Neural cell (in vitro differentiated cells): ENCODE data around the gene TENM3. TPM values are rescaled to one million over a fixed set of nuclear protein-coding genes. Genes with fewer than 3 reads are reported as not detected.

Experiments
- H2AFZ ChIP-seq: fragments of 200-600, 300-800 bp; sonication (generic), shearing (Covaris generic); 2 replicates; pipeline ENCODE4 v1.6.0; 2014; ENCODE audit warnings: low read depth, mild to moderate bottlenecking, antibody characterized with exemption, low read length, moderate library complexity
- H3F3A ChIP-seq: fragments of 200-600 bp; shearing (Covaris generic); 2 replicates; pipeline ENCODE4 v1.6.1; 2016; ENCODE audit warnings: mild to moderate bottlenecking, moderate library complexity, mixed read lengths, antibody characterized with exemption, low read length; ENCODE audit not compliant: insufficient read depth, poor library complexity, severe bottlenecking
- H3K27ac ChIP-seq: fragments of 200-600, 300-800 bp; sonication (generic), shearing (Covaris generic); 2 replicates; pipeline ENCODE4 v1.5.1; 2014; ENCODE audit warnings: mild to moderate bottlenecking, low read length, moderate library complexity
- H3K27me3 ChIP-seq: fragments of 300-800, 200-600 bp; sonication (generic), shearing (Covaris generic); 2 replicates; pipeline ENCODE4 v1.6.0; 2014; ENCODE audit warnings: mild to moderate bottlenecking, low read depth, low read length, moderate library complexity; ENCODE audit not compliant: insufficient read depth
- H3K36me3 ChIP-seq: fragments of 300-800, 200-600 bp; sonication (generic), shearing (Covaris generic); 2 replicates; pipeline ENCODE4 v1.5.1; 2014; ENCODE audit warnings: mild to moderate bottlenecking, antibody characterized with exemption, low read length, moderate library complexity; ENCODE audit not compliant: insufficient read depth
- H3K4me2 ChIP-seq: fragments of 300-800, 200-600 bp; sonication (generic), shearing (Covaris generic); 2 replicates; pipeline ENCODE4 v1.6.0; 2014; ENCODE audit warnings: mild to moderate bottlenecking, low read length
- H3K4me3 ChIP-seq: fragments of 300-800, 200-600 bp; sonication (generic), shearing (Covaris generic); 2 replicates; pipeline ENCODE4 v1.5.1; 2014; ENCODE audit warnings: mild to moderate bottlenecking, low read length, moderate library complexity
- H3K79me2 ChIP-seq: fragments of 200-600 bp; shearing (Covaris generic); replicated peaks from 2 replicates; pipeline ENCODE4 v1.6.0; 2014; ENCODE audit warnings: mild to moderate bottlenecking, low read length, moderate library complexity; ENCODE audit not compliant: insufficient read depth
- H3K9ac ChIP-seq: fragments of 300-800, 200-600 bp; sonication (generic), shearing (Covaris generic); 2 replicates; pipeline ENCODE4 v1.6.1; 2016; ENCODE audit warnings: mild to moderate bottlenecking, low read length, mixed read lengths
- H3K9me2 ChIP-seq: fragments of 200-600 bp; shearing (Covaris generic); 2 replicates; pipeline ENCODE4 v1.6.1; 2016; ENCODE audit warnings: mild to moderate bottlenecking, low read length, mixed read lengths; ENCODE audit not compliant: insufficient read depth
- H3K9me3 ChIP-seq: fragments of 200-600, 300-800 bp; sonication (generic), shearing (Covaris generic); 2 replicates; pipeline ENCODE4 v1.6.1; 2016; ENCODE audit warnings: mild to moderate bottlenecking, mixed run types, low read length, moderate library complexity, mixed read lengths
- H4K20me1 ChIP-seq: fragments of 200-600 bp; shearing (Covaris generic); 2 replicates; pipeline ENCODE4 v1.6.1; 2016; ENCODE audit warnings: mild to moderate bottlenecking, mixed run types; ENCODE audit not compliant: insufficient read depth
- CTCF ChIP-seq: fragments of 450-650 bp; IDR thresholded peaks from 2 replicates; pipeline ENCODE4 v1.5.1; 2014; ENCODE audit warnings: antibody characterized with exemption, mild to moderate bottlenecking, moderate library complexity; ENCODE audit not compliant: poor library complexity, severe bottlenecking
- EP300 ChIP-seq: fragments of 450-650 bp; conservative IDR thresholded peaks from 2 replicates; pipeline ENCODE4 v1.6.1; 2014; ENCODE audit warnings: antibody characterized with exemption, mild to moderate bottlenecking, moderate library complexity; ENCODE audit not compliant: poor library complexity, severe bottlenecking
- EZH2 ChIP-seq: fragments of 200-600, 300-800 bp; shearing (Covaris generic), sonication (generic); IDR thresholded peaks from 2 replicates; pipeline ENCODE4 v1.6.1; 2014; ENCODE audit warnings: antibody characterized with exemption, low read length, borderline replicate concordance, mild to moderate bottlenecking; ENCODE audit not compliant: insufficient read depth, poor library complexity, severe bottlenecking
- MXI1 ChIP-seq: fragments of 450-650 bp; conservative IDR thresholded peaks from 2 replicates; pipeline ENCODE4 v1.6.1; 2014; ENCODE audit warnings: antibody characterized with exemption, mild to moderate bottlenecking; ENCODE audit not compliant: poor library complexity, severe bottlenecking
- POLR2AphosphoS5 ChIP-seq: IDR thresholded peaks from 2 replicates; pipeline ENCODE4 v1.6.1; 2012
- RAD21 ChIP-seq: fragments of 450-650 bp; conservative IDR thresholded peaks from 2 replicates; pipeline ENCODE4 v1.6.1; 2014; ENCODE audit warnings: antibody characterized with exemption, mild to moderate bottlenecking, moderate library complexity
- SMC3 ChIP-seq: fragments of 450-650 bp; conservative IDR thresholded peaks from 2 replicates; pipeline ENCODE4 v1.6.1; 2014; ENCODE audit warnings: antibody characterized with exemption, mild to moderate bottlenecking, moderate library complexity; ENCODE audit not compliant: poor library complexity
- TAF1 ChIP-seq: IDR thresholded peaks from 2 replicates; pipeline ENCODE4 v1.6.1; 2012; ENCODE audit warnings: low read depth
- polyA plus RNA-seq: library from polyadenylated mRNA; depleted of rRNA; stranded (reverse); fragments of >200 nt; gene quantifications from 2 replicates; pipeline ENCODE4 v1.2.3, GENCODE V29; 2014
- TF ChIP-seq, protein P1 (sequence below): IDR thresholded peaks from 2 replicates; pipeline ENCODE4 v1.6.1; 2012; ENCODE audit warnings: borderline replicate concordance

The TENM3 gene
- polyA plus RNA-seq, 1 donor from 2014 or later, result 7.3 TPM

- Histone ChIP-seq H3K9ac (no peak overlapping the region), H3K36me3 (no peaks in the 10 kb centered on the region), H3K79me2 (no peaks in the 10 kb centered on the region), H2AFZ (no peak overlapping the region), H3K9me2 (no peaks in the 10 kb centered on the region), H4K20me1 (no peaks in the 10 kb centered on the region), H3K9me3 (no peaks in the 10 kb centered on the region), H3K27me3 (no peaks in the 10 kb centered on the region), H3K4me3 (no peak overlapping the region), H3F3A (no peaks in the 10 kb centered on the region), H3K27ac (no peak overlapping the region), H3K4me2 (no peak overlapping the region)
- TF ChIP-seq SMC3, result no peak
- TF ChIP-seq EP300, result no peak
- TF ChIP-seq MXI1, result no peak
Observed at GRCh38 chr4:182695842-182696241, 452.6 kb downstream of the TENM3 start.

- Histone ChIP-seq H3K9me3 (no peaks in the 10 kb centered on the region), H3K27ac (no peak overlapping the region), H3K9me2 (no peaks in the 10 kb centered on the region), H4K20me1 (no peaks in the 10 kb centered on the region), H3K79me2 (no peaks in the 10 kb centered on the region), H3K27me3 (no peaks in the 10 kb centered on the region), H3K4me3 (no peak overlapping the region), H3K36me3 (no peaks in the 10 kb centered on the region), H3F3A (no peaks in the 10 kb centered on the region), H3K9ac (no peak overlapping the region), H2AFZ (no peak overlapping the region), H3K4me2 (no peak overlapping the region)
- TF ChIP-seq EZH2, result no peak
- TF ChIP-seq TAF1, result no peak
- TF ChIP-seq MXI1, result no peak
- no peak for TF ChIP-seq POLR2AphosphoS5
- TF ChIP-seq EP300, result no peak
- TF ChIP-seq RAD21, result no peak
- TF ChIP-seq, protein P1, sequence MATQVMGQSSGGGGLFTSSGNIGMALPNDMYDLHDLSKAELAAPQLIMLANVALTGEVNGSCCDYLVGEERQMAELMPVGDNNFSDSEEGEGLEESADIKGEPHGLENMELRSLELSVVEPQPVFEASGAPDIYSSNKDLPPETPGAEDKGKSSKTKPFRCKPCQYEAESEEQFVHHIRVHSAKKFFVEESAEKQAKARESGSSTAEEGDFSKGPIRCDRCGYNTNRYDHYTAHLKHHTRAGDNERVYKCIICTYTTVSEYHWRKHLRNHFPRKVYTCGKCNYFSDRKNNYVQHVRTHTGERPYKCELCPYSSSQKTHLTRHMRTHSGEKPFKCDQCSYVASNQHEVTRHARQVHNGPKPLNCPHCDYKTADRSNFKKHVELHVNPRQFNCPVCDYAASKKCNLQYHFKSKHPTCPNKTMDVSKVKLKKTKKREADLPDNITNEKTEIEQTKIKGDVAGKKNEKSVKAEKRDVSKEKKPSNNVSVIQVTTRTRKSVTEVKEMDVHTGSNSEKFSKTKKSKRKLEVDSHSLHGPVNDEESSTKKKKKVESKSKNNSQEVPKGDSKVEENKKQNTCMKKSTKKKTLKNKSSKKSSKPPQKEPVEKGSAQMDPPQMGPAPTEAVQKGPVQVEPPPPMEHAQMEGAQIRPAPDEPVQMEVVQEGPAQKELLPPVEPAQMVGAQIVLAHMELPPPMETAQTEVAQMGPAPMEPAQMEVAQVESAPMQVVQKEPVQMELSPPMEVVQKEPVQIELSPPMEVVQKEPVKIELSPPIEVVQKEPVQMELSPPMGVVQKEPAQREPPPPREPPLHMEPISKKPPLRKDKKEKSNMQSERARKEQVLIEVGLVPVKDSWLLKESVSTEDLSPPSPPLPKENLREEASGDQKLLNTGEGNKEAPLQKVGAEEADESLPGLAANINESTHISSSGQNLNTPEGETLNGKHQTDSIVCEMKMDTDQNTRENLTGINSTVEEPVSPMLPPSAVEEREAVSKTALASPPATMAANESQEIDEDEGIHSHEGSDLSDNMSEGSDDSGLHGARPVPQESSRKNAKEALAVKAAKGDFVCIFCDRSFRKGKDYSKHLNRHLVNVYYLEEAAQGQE, result no peak
- no peak for TF ChIP-seq SMC3
- no peak for TF ChIP-seq CTCF
Observed at GRCh38 chr4:182697094-182697493, 453.9 kb downstream of the TENM3 start.

DNA sequence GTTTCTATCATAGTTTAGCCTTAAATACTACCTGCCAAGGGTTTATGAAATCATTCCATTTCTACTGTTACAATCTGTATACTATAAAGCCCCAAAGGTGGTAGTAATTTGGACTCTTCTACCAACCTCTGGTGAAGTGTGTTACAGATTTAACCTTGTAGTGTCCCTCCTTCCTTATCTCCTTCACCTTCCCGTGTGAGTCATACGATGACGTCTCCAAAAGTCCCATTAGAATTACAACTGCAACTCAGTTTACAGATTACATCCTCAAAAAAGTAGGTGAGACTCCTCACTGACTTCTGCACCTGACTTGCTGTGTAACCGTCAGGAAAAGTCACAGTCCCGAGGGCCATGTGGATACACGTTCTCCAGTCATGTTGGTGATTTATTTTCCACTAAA, 455.0 kb downstream of the TENM3 start:
- no peak overlapping the region for H2AFZ ChIP-seq
- no peaks in the 10 kb centered on the region for H3K79me2 ChIP-seq
- no peak overlapping the region for H3K27ac ChIP-seq
- H3K36me3 ChIP-seq, result no peaks in the 10 kb centered on the region
- no peak overlapping the region for H3K4me3 ChIP-seq
- no peaks in the 10 kb centered on the region for H3K9me2 ChIP-seq
- H4K20me1 ChIP-seq, result no peaks in the 10 kb centered on the region
- H3K27me3 ChIP-seq, result no peaks in the 10 kb centered on the region
- no peak overlapping the region for H3K9ac ChIP-seq
- H3K4me2 ChIP-seq, result no peak overlapping the region
- H3K9me3 ChIP-seq, result no peaks in the 10 kb centered on the region
- TF ChIP-seq RAD21 (no peak), EZH2 (no peak), MXI1 (no peak), CTCF (no peak), POLR2AphosphoS5 (no peak), SMC3 (no peak), TAF1 (no peak)
- H3F3A ChIP-seq, result no peaks in the 10 kb centered on the region
